HCEC 1CT (cell line): ENCODE measurements around the gene DRD4.

Experiments
- DNase-seq: peaks from one replicate; pipeline ENCODE4 v3.0.0-alpha.2; 2017

The DRD4 gene

GRCh38 chr11:611001-611996, 25.8 kb upstream of the DRD4 start:
- DNase-seq: no peak

GRCh38 chr11:612201-612960, 24.7 kb upstream of the DRD4 start:
- DNase-seq: peak; percentile 28

GRCh38 chr11:612961-613300, 24.1 kb upstream of the DRD4 start:
- DNase-seq: no peak

DNA sequence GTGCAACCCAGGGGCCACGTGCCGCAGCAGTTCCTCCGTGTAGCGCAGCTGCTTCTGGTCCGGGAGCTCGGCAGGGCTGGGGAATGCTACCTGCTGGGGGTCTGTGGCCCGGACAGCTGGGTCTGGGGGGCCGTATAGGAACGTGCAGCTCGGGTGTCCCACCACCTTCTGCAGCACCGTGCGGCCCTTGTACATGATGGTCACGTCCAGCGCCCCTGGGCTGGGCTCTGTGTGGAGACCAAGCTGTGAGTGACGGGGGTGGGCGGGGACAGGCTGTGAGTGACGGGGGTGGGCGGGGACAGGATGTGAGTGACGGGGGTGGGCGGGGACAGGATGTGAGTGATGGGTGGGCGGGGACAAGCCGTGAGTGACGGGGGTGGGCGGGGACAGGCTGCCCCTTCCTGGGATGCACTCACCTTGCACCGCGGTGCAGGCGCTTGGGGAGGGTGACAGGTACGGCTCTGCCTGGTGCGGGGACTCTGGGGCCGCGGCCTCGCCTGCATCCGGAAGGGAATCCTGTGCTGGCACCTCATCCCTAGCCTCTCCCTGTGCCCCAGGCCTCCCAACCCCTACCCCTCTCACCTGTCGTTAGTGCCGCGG, 23.6 kb upstream of the DRD4 start:
- no peak for DNase-seq

GRCh38 chr11:614021-614622, 22.9 kb upstream of the DRD4 start:
- no peak for DNase-seq

GRCh38 chr11:614623-615503, 22.2 kb upstream of the DRD4 start:
- no peak for DNase-seq

DNA sequence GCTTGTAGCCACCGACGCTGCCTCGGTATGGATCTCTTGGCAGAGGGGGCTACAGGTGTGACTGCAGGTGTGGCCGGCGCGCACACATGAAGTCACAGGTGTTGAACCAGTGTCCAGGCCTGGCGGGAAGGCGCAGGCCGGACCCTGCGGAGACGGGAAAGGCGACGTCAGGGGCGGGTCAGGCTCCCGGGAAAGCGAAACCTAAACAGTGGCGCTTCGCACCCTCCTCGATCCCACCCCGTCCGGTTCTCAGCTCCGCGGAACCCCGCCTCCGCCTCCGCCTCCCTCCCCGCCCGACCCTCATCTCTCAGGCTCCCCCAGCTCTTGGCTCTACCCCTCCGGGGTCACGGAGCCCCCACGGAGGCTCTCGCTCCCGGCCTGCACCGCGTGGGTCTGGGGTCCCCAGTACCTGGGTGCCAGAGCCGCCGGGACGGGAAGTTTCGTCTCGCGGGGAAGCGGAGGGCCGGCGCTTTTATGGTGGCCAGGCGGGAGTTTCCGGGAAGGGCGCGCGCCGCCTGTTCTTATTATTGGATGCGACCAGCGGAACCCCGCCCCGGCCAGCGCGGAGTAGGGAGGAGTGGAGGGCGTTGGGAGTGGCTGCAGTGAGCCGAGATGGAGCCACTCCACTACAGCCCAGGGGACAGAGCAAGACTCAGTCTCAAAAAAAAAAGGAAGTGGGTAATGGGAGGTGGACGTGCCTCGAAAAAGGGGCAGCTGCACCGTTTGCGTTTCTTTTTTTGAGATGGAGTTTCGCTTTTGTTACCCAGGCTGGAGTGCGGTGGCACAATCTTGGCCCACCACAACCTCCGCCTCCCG, 21.4 kb upstream of the DRD4 start, which contains the start of gene IRF7:
TSS of gene IRF7 (minus strand) at position 447 of the 816 bp plus-strand sequence. CDS start 586 bp downstream, outside the sequence.
- peak; percentile 90 for DNase-seq

DNA sequence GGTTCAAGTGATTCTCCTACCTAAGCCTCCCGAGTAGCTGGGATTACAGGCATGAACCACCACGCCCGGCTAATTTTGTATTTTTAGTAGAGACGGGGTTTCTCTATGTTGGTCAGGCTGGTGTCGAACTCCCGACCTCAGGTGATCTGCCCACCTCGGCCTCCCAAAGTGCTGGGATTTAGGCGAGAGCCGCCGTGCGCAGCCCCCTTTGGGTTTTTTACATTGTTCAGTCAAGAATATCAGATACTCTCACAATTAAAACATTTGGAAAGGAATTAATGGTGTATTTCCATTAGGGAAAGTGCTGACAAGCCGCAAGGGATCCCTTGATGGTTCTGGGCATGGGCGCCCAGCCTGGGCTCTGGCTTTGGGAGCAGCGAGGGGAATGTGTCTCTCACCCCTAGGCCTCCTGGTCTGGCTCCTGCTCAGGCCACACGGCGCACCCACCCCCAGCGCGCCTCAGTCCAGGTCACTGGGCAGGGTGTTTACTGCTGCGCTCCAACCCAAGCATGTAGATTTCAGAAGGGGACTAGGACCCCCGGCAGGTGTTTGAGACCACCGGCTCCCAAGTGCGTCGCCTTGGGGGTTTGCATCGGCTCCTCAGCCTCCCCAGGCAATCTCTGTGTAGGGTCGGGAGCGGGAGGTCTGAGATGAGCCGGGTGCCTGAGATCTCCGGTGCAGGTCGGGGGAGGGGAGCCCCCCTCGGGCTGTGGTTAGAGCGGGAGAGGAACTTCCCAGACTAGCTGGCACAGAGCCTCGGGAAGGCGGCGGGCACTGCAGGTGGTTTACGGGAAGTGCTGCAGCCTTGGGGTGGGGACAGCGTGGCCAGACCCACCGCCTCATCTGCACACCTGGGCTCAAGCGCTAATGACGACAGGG, 20.5 kb upstream of the DRD4 start:
- DNase-seq: no peak

DNA sequence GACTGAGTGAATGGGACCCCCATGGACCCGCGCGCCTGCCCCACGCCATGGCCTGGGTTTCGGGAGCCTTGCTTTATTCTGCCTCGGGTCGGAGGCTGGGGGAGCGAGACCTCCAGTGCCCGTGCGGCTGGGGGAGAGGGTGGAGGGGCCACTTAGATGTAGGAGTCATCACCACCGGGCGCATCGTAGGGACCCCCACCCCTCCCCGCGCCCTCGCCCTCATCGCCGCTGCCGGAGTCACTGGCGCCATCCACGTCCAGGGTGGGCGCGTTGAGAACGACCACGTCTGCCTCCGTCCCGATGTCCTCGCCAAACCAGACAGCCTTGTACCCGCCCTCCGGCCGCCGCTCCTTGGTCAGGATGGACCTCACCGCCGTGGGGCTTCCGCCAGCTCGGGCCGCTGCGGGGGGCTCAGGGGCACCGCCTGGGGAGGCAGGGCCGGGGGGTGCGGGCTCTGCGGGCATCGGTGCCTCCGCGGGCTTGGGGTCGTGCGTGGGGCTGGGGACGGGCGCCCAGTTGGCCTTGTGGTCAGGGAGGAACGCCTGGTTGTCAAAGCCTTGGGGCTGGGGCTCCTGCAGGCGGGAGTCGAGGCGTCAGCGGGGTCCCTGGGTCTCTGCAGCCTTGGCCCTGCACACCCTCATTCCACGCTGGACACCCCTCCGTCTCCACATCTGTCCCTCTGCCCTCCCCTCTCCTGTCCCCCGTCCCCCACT, 19.7 kb upstream of the DRD4 start:
- DNase-seq: no peak

- DNase-seq: no peak
Observed at GRCh38 chr11:617912-618682, 19.0 kb upstream of the DRD4 start.

GRCh38 chr11:618856-619627, 18.0 kb upstream of the DRD4 start:
- DNase-seq: no peak

DNA sequence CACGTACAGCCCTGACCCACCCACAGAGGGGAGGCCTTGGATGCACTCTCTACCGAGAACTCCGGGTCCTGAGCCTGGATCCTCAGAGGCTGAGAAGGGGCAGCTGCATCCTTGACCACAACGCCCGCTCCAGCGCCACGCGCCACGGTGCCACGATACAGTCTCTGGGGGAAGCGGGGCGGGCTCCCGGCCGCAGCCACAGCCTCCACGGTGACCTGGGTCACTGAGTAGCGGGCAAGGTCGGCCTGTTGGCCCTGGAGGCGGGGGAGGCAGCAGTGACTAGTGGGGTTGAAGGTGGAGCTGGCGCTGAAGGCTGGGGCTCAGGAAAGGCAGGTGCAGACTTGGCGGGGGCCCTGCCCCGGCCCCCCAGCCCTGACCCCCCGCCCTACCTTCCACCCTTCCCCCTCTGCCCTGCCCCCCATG, 17.4 kb upstream of the DRD4 start:
- no peak for DNase-seq

- DNase-seq: no peak
Observed at GRCh38 chr11:620201-620600, 16.9 kb upstream of the DRD4 start.

- no peak for DNase-seq
Observed at GRCh38 chr11:620935-621814, 15.9 kb upstream of the DRD4 start.

DNA sequence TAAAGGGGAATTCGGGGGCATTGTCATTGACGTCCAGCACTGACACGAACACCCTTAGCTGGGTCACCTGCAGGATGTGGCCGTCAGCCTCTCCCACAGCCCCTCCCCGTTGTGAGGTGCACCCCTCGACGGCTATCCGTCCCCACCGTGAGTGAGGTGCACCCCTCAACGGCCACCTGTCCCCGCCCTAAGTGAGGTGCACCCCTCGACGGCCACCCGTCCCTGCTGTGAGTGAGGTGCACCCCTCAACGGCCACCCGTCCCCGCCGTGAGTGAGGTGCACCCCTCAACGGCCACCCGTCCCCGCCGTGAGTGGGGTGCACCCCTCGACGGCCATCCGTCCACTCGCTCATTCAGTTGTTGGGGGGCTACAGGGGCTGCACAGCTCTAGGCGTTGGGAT, 15.2 kb upstream of the DRD4 start:
- no peak for DNase-seq

DNA sequence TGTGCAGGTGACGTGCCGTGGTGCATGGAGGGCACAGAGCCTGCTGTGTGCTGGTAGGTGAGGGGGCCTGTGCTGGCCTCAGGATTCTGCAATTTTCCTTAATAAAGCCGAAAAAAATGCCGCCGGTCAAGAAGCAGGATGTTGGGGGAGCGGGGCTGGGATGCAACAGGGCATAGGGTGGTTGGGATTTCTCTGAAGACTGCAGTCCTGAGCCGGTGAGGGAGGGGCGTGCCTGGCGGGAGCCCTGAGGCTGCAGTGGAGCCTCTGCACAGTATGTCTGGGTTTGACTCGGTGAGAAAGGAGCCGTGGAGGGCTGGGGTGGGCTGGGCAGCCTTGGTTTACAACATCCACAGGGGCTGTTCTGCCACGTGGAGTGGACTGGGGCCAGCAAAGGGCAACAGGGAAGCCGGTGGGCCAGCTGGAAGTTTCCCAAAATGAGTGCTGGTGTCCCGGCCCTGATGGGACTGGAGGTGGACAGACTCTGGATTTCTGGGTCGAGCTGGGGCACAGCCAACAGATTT, 13.7 kb upstream of the DRD4 start:
- DNase-seq: no peak
